IPS-20b (cell line): Measurements from ENCODE around the gene LARGE1.

Experiments
- H3K27ac ChIP-seq: one replicate; pipeline ENCODE4 v1.5.1; 2013; ENCODE audit warnings: low read length
- H3K27me3 ChIP-seq: 2 replicates; pipeline ENCODE4 v1.6.1; 2013; ENCODE audit warnings: mild to moderate bottlenecking, low read length, inconsistent platforms; ENCODE audit not compliant: insufficient read depth
- H3K36me3 ChIP-seq: 2 replicates; pipeline ENCODE4 v1.6.1; 2013; ENCODE audit warnings: low read depth, mild to moderate bottlenecking, inconsistent platforms, low read length, moderate library complexity; ENCODE audit not compliant: insufficient read depth
- H3K4me1 ChIP-seq: 2 replicates; pipeline ENCODE4 v1.6.1; 2013; ENCODE audit warnings: mild to moderate bottlenecking, control low read depth, inconsistent platforms, low read length, moderate library complexity; ENCODE audit not compliant: insufficient read depth
- H3K4me3 ChIP-seq: 2 replicates; pipeline ENCODE4 v1.5.1; 2013; ENCODE audit warnings: mild to moderate bottlenecking, low read length, inconsistent platforms
- H3K9ac ChIP-seq: 2 replicates; pipeline ENCODE4 v1.6.1; 2013; ENCODE audit warnings: low read depth, mild to moderate bottlenecking, inconsistent platforms, low read length, moderate library complexity
- H3K9me3 ChIP-seq: 2 replicates; pipeline ENCODE4 v1.6.1; 2013; ENCODE audit warnings: mild to moderate bottlenecking, low read depth, low read length, inconsistent platforms; ENCODE audit not compliant: insufficient read depth

The LARGE1 gene

GRCh38 chr22:33329398-33329797, 590.9 kb downstream of the LARGE1 start:
- H3K4me3 ChIP-seq: no peak overlapping the region
- no peaks in the 10 kb centered on the region for H3K9me3 ChIP-seq
- no peaks in the 10 kb centered on the region for H3K27me3 ChIP-seq
- H3K9ac ChIP-seq: no peak overlapping the region
- no peaks in the 10 kb centered on the region; the same call in 1 of the 2 replicates for H3K4me1 ChIP-seq
- H3K36me3 ChIP-seq: no peaks in the 10 kb centered on the region
- H3K27ac ChIP-seq: no peak overlapping the region

GRCh38 chr22:33328789-33329296, 591.4 kb downstream of the LARGE1 start:
- no peak overlapping the region for H3K9ac ChIP-seq
- H3K27me3 ChIP-seq: no peaks in the 10 kb centered on the region
- H3K4me3 ChIP-seq: no peak overlapping the region
- H3K27ac ChIP-seq: no peak overlapping the region
- no peaks in the 10 kb centered on the region for H3K36me3 ChIP-seq
- H3K4me1 ChIP-seq: no peaks in the 10 kb centered on the region; the same call in 1 of the 2 replicates
- no peaks in the 10 kb centered on the region for H3K9me3 ChIP-seq

GRCh38 chr22:33327348-33327860, 592.9 kb downstream of the LARGE1 start:
- no peak overlapping the region for H3K9ac ChIP-seq
- H3K4me3 ChIP-seq: no peak overlapping the region
- H3K27me3 ChIP-seq: no peaks in the 10 kb centered on the region
- no peak overlapping the region for H3K27ac ChIP-seq
- no peaks in the 10 kb centered on the region for H3K9me3 ChIP-seq
- H3K4me1 ChIP-seq: no peaks in the 10 kb centered on the region; the same call in 1 of the 2 replicates
- H3K36me3 ChIP-seq: no peaks in the 10 kb centered on the region; the same call in 1 of the 2 replicates

GRCh38 chr22:33326540-33327295, 593.6 kb downstream of the LARGE1 start:
- H3K4me1 ChIP-seq: no peaks in the 10 kb centered on the region; the same call in 1 of the 2 replicates
- no peaks in the 10 kb centered on the region for H3K27me3 ChIP-seq
- H3K9ac ChIP-seq: no peak overlapping the region
- H3K36me3 ChIP-seq: no peaks in the 10 kb centered on the region; the same call in 1 of the 2 replicates
- H3K9me3 ChIP-seq: no peaks in the 10 kb centered on the region
- no peak overlapping the region for H3K27ac ChIP-seq
- no peak overlapping the region for H3K4me3 ChIP-seq

GRCh38 chr22:33325232-33326004, 594.9 kb downstream of the LARGE1 start:
- Histone ChIP-seq H3K27ac (no peak overlapping the region), H3K4me3 (no peak overlapping the region), H3K9me3 (no peaks in the 10 kb centered on the region), H3K9ac (no peak overlapping the region), H3K27me3 (no peaks in the 10 kb centered on the region), H3K36me3 (no peaks in the 10 kb centered on the region; the same call in 1 of the 2 replicates), H3K4me1 (no peaks in the 10 kb centered on the region; the same call in 1 of the 2 replicates)

GRCh38 chr22:33324228-33324627, 596.0 kb downstream of the LARGE1 start:
- H3K9ac ChIP-seq: no peak overlapping the region
- H3K36me3 ChIP-seq: no peaks in the 10 kb centered on the region; the same call in 1 of the 2 replicates
- H3K27ac ChIP-seq: no peak overlapping the region
- no peaks in the 10 kb centered on the region for H3K27me3 ChIP-seq
- H3K4me1 ChIP-seq: no peaks in the 10 kb centered on the region
- H3K4me3 ChIP-seq: no peak overlapping the region
- H3K9me3 ChIP-seq: no peaks in the 10 kb centered on the region

GRCh38 chr22:33321466-33321865, 598.8 kb downstream of the LARGE1 start:
- Histone ChIP-seq H3K4me3 (no peak overlapping the region), H3K27me3 (no peaks in the 10 kb centered on the region), H3K36me3 (no peaks in the 10 kb centered on the region; the same call in 1 of the 2 replicates), H3K9me3 (no peaks in the 10 kb centered on the region), H3K27ac (no peak overlapping the region), H3K4me1 (no peaks in the 10 kb centered on the region), H3K9ac (no peak overlapping the region)

GRCh38 chr22:33315954-33316353, 604.3 kb downstream of the LARGE1 start:
- no peaks in the 10 kb centered on the region for H3K27me3 ChIP-seq
- no peak overlapping the region for H3K9ac ChIP-seq
- H3K27ac ChIP-seq: no peak overlapping the region
- peaks cover 26% of the 10 kb centered on the region for H3K36me3 ChIP-seq
- H3K9me3 ChIP-seq: no peaks in the 10 kb centered on the region
- no peaks in the 10 kb centered on the region for H3K4me1 ChIP-seq
- no peak overlapping the region for H3K4me3 ChIP-seq

- Histone ChIP-seq H3K9me3 (no peaks in the 10 kb centered on the region), H3K4me3 (no peak overlapping the region), H3K9ac (no peak overlapping the region), H3K36me3 (peaks cover 26% of the 10 kb centered on the region), H3K4me1 (no peaks in the 10 kb centered on the region), H3K27me3 (no peaks in the 10 kb centered on the region), H3K27ac (no peak overlapping the region)
These were observed 605.2 kb downstream of the LARGE1 start for GRCh38 chr22:33315117-33315516.

- H3K27me3 ChIP-seq: no peaks in the 10 kb centered on the region
- no peaks in the 10 kb centered on the region for H3K4me1 ChIP-seq
- no peak overlapping the region for H3K4me3 ChIP-seq
- no peak overlapping the region for H3K9ac ChIP-seq
- no peak overlapping the region for H3K27ac ChIP-seq
- H3K36me3 ChIP-seq: peaks cover 26% of the 10 kb centered on the region
- H3K9me3 ChIP-seq: no peaks in the 10 kb centered on the region
These were observed 606.0 kb downstream of the LARGE1 start for GRCh38 chr22:33314316-33314715.

- H3K9ac ChIP-seq: no peak overlapping the region
- H3K27ac ChIP-seq: no peak overlapping the region
- no peaks in the 10 kb centered on the region for H3K27me3 ChIP-seq
- no peaks in the 10 kb centered on the region; the same call in 1 of the 2 replicates for H3K4me1 ChIP-seq
- H3K4me3 ChIP-seq: no peak overlapping the region
- peaks cover 4% of the 10 kb centered on the region; the same call in 1 of the 2 replicates for H3K36me3 ChIP-seq
- H3K9me3 ChIP-seq: no peaks in the 10 kb centered on the region
These were observed 617.2 kb downstream of the LARGE1 start for GRCh38 chr22:33303099-33303498.
